Epithelial cell of esophagus (primary cell): Measurements from ENCODE around the gene ERRFI1.

Experiments used
- DNase-seq: peaks from one replicate; pipeline ENCODE4 v3.0.0; 2010; ENCODE audit warnings: low read depth
- H3K4me3 ChIP-seq: 2 replicates; pipeline ENCODE4 v1.5.1; 2011; ENCODE audit warnings: mild to moderate bottlenecking, low read length, control low read depth
- CTCF ChIP-seq: IDR thresholded peaks from 2 replicates; pipeline ENCODE4 v1.5.1; 2011; ENCODE audit warnings: low read depth, mild to moderate bottlenecking, low read length, control low read depth, inconsistent platforms; ENCODE audit not compliant: insufficient read depth; ENCODE audit errors: missing control alignments

ERRFI1 gene

GRCh38 chr1:7983086-7983778 lies 42.9 kb downstream of the ERRFI1 start:
- DNase-seq = no peak
- no peak for TF ChIP-seq CTCF
- H3K4me3 ChIP-seq = no peak overlapping the region

- H3K4me3 ChIP-seq = no peak overlapping the region
- no peak for DNase-seq
- TF ChIP-seq CTCF = no peak
These were observed 45.1 kb downstream of the ERRFI1 start for GRCh38 chr1:7980984-7981383.

- TF ChIP-seq CTCF = peak; percentile 98
- DNase-seq = peak; percentile 81
- H3K4me3 ChIP-seq = no peak overlapping the region
These were observed 50.8 kb downstream of the ERRFI1 start for GRCh38 chr1:7975212-7975865.

GRCh38 chr1:7973086-7973485 lies 53.0 kb downstream of the ERRFI1 start:
- no peak for DNase-seq
- no peak for TF ChIP-seq CTCF
- no peak overlapping the region for H3K4me3 ChIP-seq

GRCh38 chr1:7972285-7972684 lies 53.8 kb downstream of the ERRFI1 start:
- DNase-seq = no peak
- TF ChIP-seq CTCF = no peak
- H3K4me3 ChIP-seq = no peak overlapping the region

GRCh38 chr1:7971024-7971423 lies 55.1 kb downstream of the ERRFI1 start:
- DNase-seq = no peak
- TF ChIP-seq CTCF = no peak
- no peak overlapping the region for H3K4me3 ChIP-seq

- no peak for DNase-seq
- TF ChIP-seq CTCF = no peak
- H3K4me3 ChIP-seq = no peak overlapping the region
These were observed 55.9 kb downstream of the ERRFI1 start for GRCh38 chr1:7970246-7970645.
